Panc1 (cell line): ENCODE data around the gene DNAJC22. TPM values are rescaled to one million over a fixed set of nuclear protein-coding genes. Genes with fewer than 3 reads are reported as not detected.
"Not testable (repeated sequence)": the region's sequence is repeated elsewhere in the genome, so short reads cannot be mapped to it uniquely, and the experiment has no call there.

Experiments used
- ATAC-seq: fragments of 200-7000 bp; cut with Tn5 transposase; 2 replicates; pipeline ENCODE4 v1.9.1; 2020; ENCODE audit warnings: mild to moderate bottlenecking, moderate library complexity
- BruUV-seq: library from RNA; stranded (reverse); fragments of 400-500 nt; replicated peaks from 2 replicates; lab custom pipeline; 2021; lab: Mats Ljungman, UMichigan
- CTCF ChIA-PET: fragments of 300-600 bp; sonication (Branson Sonifier 250); formaldehyde crosslinking; loops from one replicate; lab custom pipeline; 2022; ENCODE audit warnings: antibody characterized with exemption; lab: Charles Lee
- POLR2A ChIA-PET: fragments of 300-600 bp; sonication (Branson Sonifier 250); formaldehyde crosslinking; loops from one replicate; lab custom pipeline; 2022; ENCODE audit warnings: antibody characterized with exemption; lab: Charles Lee
- DNase-seq: peaks from one replicate; pipeline ENCODE4 v3.0.0-alpha.2; 2010; ENCODE audit warnings: low read depth, low spot score
- H3K27ac ChIP-seq: 2 replicates; pipeline ENCODE4 v1.5.1; 2011; ENCODE audit warnings: mild to moderate bottlenecking, low read length, inconsistent platforms
- H3K27me3 ChIP-seq: fragments of 200-500 bp; sonication (Bioruptor generic); 2 replicates; pipeline ENCODE4 v1.6.0; 2014; ENCODE audit warnings: low read length, inconsistent platforms; ENCODE audit not compliant: control insufficient read depth, insufficient read depth
- H3K36me3 ChIP-seq: fragments of 200-500 bp; sonication (Bioruptor generic); 2 replicates; pipeline ENCODE4 v1.5.1; 2014; ENCODE audit warnings: inconsistent platforms, mild to moderate bottlenecking, low read length, moderate library complexity; ENCODE audit not compliant: control insufficient read depth, insufficient read depth
- H3K4me1 ChIP-seq: 2 replicates; pipeline ENCODE4 v1.5.1; 2011; ENCODE audit warnings: inconsistent platforms, mild to moderate bottlenecking, low read length, moderate library complexity; ENCODE audit not compliant: control insufficient read depth, insufficient read depth
- H3K4me3 ChIP-seq, 2 experiments: 2 replicates each; pipeline ENCODE4 v1.5.1; 2011 to 2012; ENCODE audit warnings: low read depth in 2 of 2, low read length in 2 of 2, mild to moderate bottlenecking in 2 of 2, inconsistent platforms in 1 of 2, moderate library complexity in 1 of 2
- H3K9me3 ChIP-seq: fragments of 200-500 bp; sonication (Bioruptor generic); 2 replicates; pipeline ENCODE4 v1.5.1; 2014; ENCODE audit warnings: low read depth, mild to moderate bottlenecking, inconsistent platforms, low read length, moderate library complexity; ENCODE audit not compliant: control insufficient read depth, insufficient read depth
- POLR2AphosphoS5 ChIP-seq: IDR thresholded peaks from 2 replicates; pipeline ENCODE4 v1.6.1; 2012; ENCODE audit warnings: mild to moderate bottlenecking, low read depth, low read length, moderate library complexity
- SIN3A ChIP-seq: IDR thresholded peaks from 2 replicates; pipeline ENCODE4 v1.6.1; 2012; ENCODE audit warnings: low read depth, mild to moderate bottlenecking, low read length, moderate library complexity, borderline replicate concordance; ENCODE audit not compliant: insufficient read depth
- TCF7L2 ChIP-seq: IDR thresholded peaks from 2 replicates; pipeline ENCODE4 v1.6.1; 2011; ENCODE audit warnings: mild to moderate bottlenecking, low read depth, low read length, inconsistent platforms
- in situ Hi-C: cut with HindIII; loops from 2 replicates; pipeline ENCODE4 v1.10.0; 2016; ENCODE audit warnings: low sequenced_read_pairs, low pct_unique_long_range_greater_than_20kb
- intact Hi-C: fragments of 100-400 bp; cut with micrococcal nuclease; formaldehyde crosslinking; loops from one replicate; pipeline ENCODE4 v1.10.0; 2022; ENCODE audit not compliant: unreplicated experiment
- total RNA-seq: library from RNA; stranded (reverse); gene quantifications from one replicate; pipeline ENCODE4 v1.2.1, GENCODE V29; 2021; ENCODE audit not compliant: unreplicated experiment
- TF ChIP-seq, protein P1 (sequence below): fragments of 450-650 bp; IDR thresholded peaks from 2 replicates; pipeline ENCODE4 v1.5.1; 2017; ENCODE audit warnings: mild to moderate bottlenecking
- TF ChIP-seq, protein P2 (sequence below), 2 experiments: IDR thresholded peaks; 2 replicates each; pipeline ENCODE4 v1.6.1; 2011 to 2012; ENCODE audit warnings: low read depth in 2 of 2, control low read depth in 1 of 2, low read length in 1 of 2, mild to moderate bottlenecking in 1 of 2, moderate library complexity in 1 of 2; ENCODE audit not compliant: insufficient read depth in 1 of 2

DNAJC22 gene
- total RNA-seq, 1 experiment from 2014 or later, result 1.9 TPM

DNA sequence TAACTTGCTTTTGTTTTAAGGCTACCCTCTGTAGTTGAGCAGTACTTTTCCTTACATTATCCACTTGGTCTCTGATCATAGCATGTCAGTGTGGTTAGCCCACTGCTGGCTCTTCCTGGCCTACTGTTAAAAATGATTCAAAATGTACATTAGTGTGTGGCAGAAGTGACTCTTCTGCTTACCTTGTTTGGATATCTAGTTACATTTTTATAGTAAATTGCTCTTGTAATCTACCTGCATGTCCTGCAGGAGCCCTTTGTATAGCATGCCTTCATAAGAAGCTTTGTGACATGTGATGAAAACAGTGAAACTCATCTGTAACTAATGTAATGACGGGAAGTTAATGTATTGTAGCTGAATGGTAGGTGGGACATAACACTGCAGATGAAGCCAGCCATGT is 28.7 kb downstream of the DNAJC22 start:
- no peaks in the 10 kb centered on the region for H3K36me3 ChIP-seq
- H3K4me1 ChIP-seq, result no peaks in the 10 kb centered on the region
- BruUV-seq, result TSS peak; percentile 34
- ChIA-PET POLR2A (no interaction called here), CTCF (no interaction called here)
- DNase-seq (no peak), ATAC-seq (no peak; the same call in 1 of the 2 replicates)
- in situ Hi-C loops, result no loop called here
- TF ChIP-seq, protein P1, sequence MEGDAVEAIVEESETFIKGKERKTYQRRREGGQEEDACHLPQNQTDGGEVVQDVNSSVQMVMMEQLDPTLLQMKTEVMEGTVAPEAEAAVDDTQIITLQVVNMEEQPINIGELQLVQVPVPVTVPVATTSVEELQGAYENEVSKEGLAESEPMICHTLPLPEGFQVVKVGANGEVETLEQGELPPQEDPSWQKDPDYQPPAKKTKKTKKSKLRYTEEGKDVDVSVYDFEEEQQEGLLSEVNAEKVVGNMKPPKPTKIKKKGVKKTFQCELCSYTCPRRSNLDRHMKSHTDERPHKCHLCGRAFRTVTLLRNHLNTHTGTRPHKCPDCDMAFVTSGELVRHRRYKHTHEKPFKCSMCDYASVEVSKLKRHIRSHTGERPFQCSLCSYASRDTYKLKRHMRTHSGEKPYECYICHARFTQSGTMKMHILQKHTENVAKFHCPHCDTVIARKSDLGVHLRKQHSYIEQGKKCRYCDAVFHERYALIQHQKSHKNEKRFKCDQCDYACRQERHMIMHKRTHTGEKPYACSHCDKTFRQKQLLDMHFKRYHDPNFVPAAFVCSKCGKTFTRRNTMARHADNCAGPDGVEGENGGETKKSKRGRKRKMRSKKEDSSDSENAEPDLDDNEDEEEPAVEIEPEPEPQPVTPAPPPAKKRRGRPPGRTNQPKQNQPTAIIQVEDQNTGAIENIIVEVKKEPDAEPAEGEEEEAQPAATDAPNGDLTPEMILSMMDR, result no peak
- TF ChIP-seq POLR2AphosphoS5 (no peak), TCF7L2 (no peak), SIN3A (no peak)
- TF ChIP-seq, protein P2, sequence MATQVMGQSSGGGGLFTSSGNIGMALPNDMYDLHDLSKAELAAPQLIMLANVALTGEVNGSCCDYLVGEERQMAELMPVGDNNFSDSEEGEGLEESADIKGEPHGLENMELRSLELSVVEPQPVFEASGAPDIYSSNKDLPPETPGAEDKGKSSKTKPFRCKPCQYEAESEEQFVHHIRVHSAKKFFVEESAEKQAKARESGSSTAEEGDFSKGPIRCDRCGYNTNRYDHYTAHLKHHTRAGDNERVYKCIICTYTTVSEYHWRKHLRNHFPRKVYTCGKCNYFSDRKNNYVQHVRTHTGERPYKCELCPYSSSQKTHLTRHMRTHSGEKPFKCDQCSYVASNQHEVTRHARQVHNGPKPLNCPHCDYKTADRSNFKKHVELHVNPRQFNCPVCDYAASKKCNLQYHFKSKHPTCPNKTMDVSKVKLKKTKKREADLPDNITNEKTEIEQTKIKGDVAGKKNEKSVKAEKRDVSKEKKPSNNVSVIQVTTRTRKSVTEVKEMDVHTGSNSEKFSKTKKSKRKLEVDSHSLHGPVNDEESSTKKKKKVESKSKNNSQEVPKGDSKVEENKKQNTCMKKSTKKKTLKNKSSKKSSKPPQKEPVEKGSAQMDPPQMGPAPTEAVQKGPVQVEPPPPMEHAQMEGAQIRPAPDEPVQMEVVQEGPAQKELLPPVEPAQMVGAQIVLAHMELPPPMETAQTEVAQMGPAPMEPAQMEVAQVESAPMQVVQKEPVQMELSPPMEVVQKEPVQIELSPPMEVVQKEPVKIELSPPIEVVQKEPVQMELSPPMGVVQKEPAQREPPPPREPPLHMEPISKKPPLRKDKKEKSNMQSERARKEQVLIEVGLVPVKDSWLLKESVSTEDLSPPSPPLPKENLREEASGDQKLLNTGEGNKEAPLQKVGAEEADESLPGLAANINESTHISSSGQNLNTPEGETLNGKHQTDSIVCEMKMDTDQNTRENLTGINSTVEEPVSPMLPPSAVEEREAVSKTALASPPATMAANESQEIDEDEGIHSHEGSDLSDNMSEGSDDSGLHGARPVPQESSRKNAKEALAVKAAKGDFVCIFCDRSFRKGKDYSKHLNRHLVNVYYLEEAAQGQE (IDR thresholded peaks at IDR 0.05; ENCODE audit: insufficient read depth in 1 of 2, low read depth in 2 of 2, low read length in 1 of 2), result no peak
- intact Hi-C loops, result no loop called here
- H3K4me3 ChIP-seq, result no peak overlapping the region
- no peaks in the 10 kb centered on the region for H3K27me3 ChIP-seq
- H3K9me3 ChIP-seq, result no peaks in the 10 kb centered on the region
- no peak overlapping the region for H3K27ac ChIP-seq

DNA sequence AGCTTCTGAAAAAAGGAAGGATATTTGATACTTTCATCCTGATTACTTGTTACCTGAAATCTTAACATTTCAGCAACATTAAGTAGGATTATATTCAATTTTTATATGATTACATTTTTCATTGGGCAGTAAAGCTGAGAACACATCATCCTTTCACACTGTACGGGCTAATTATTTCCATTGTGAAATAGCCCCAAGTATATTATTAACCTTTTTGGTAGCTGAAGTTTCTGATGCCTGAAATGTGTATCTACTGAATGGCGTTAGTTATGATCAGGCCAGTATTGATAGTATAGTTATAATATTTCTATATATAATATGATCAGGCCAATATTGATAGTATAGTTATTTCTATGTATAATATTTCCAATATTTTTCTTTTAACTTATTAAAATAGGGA is 30.7 kb downstream of the DNAJC22 start:
- Histone ChIP-seq H3K36me3 (no peaks in the 10 kb centered on the region), H3K4me3 (no peak overlapping the region), H3K27me3 (no peaks in the 10 kb centered on the region), H3K27ac (no peak overlapping the region), H3K9me3 (no peaks in the 10 kb centered on the region), H3K4me1 (no peaks in the 10 kb centered on the region)
- CTCF ChIA-PET, result interaction anchor here (0.5 to 0.6 kb wide), 2 partner anchors 11 to 139 kb away, joined by 3 read pairs; no protein-coding TSS in a partner anchor
- in situ Hi-C loops, result no loop called here
- intact Hi-C loops, result no loop called here
- TF ChIP-seq, protein P1, result no peak
- TF ChIP-seq SIN3A (no peak), TCF7L2 (no peak), POLR2AphosphoS5 (no peak)
- TF ChIP-seq, protein P2 (IDR thresholded peaks at IDR 0.05; ENCODE audit: insufficient read depth in 1 of 2, low read depth in 2 of 2, low read length in 1 of 2), result no peak
- TSS peak; percentile 24 for BruUV-seq
- no peak for DNase-seq
- POLR2A ChIA-PET, result no interaction called here
- no peak for ATAC-seq

DNA sequence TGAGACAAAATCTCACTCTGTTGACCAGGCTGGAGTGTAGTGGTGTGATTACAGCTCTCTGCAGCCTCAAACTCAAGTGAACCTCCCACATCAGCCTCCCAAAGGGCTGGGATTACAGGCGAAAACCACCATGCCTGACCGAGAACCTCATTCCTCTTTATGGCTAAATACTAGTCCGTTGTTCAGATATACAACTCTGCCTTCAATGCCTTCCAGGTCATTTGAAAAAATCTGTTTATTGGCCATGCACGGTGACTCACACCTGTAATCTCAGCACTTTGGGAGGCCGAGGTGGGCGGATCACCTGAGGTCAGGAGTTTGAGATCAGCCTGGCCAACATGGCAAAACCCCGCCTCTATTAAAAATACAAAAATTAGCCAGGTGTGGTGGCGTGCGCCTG is 33.5 kb downstream of the DNAJC22 start:
- H3K27ac ChIP-seq, CTCF ChIA-PET, ATAC-seq, H3K4me1 ChIP-seq, DNase-seq, in situ Hi-C loops, BruUV-seq, H3K4me3 ChIP-seq, POLR2A ChIA-PET, H3K36me3 ChIP-seq, intact Hi-C loops, H3K9me3 ChIP-seq, H3K27me3 ChIP-seq: not testable (repeated sequence)
